Mucosa of stomach (tissue), 1 donor: ENCODE measurements around the gene HDGFL2.
"Not testable (repeated sequence)": the region's sequence is repeated elsewhere in the genome, so short reads cannot be mapped to it uniquely, and the experiment has no call there.

Experiments
- H3K27me3 ChIP-seq: one replicate; pipeline ENCODE4 v1.7.0; 2013; ENCODE audit warnings: mild to moderate bottlenecking, low read length; ENCODE audit not compliant: control insufficient read depth, insufficient read depth
- H3K36me3 ChIP-seq: one replicate; pipeline ENCODE4 v1.7.0; 2013; ENCODE audit warnings: low read length; ENCODE audit not compliant: control insufficient read depth, insufficient read depth
- H3K4me1 ChIP-seq: one replicate; pipeline ENCODE4 v1.7.0; 2013; ENCODE audit warnings: mild to moderate bottlenecking, low read length; ENCODE audit not compliant: control insufficient read depth, insufficient read depth
- H3K4me3 ChIP-seq: one replicate; pipeline ENCODE4 v1.7.0; 2013; ENCODE audit warnings: low read length
- H3K9ac ChIP-seq: one replicate; pipeline ENCODE4 v1.7.0; 2013; ENCODE audit warnings: mild to moderate bottlenecking, low read length, moderate library complexity
- H3K9me3 ChIP-seq: one replicate; pipeline ENCODE4 v1.7.0; 2013; ENCODE audit warnings: mild to moderate bottlenecking, low read length, moderate library complexity; ENCODE audit not compliant: control insufficient read depth
- donor health status: Pancreatic carcinoma.

The HDGFL2 gene

GRCh38 chr19:4539169-4539692, 67.1 kb downstream of the HDGFL2 start:
- peak overlapping the region; percentile 81 for H3K4me3 ChIP-seq
- no peaks in the 10 kb centered on the region for H3K36me3 ChIP-seq
- no peaks in the 10 kb centered on the region for H3K9me3 ChIP-seq
- peaks cover 31% of the 10 kb centered on the region for H3K4me1 ChIP-seq
- H3K9ac ChIP-seq, result peak overlapping the region; percentile 76
- peaks cover 4% of the 10 kb centered on the region for H3K27me3 ChIP-seq

DNA sequence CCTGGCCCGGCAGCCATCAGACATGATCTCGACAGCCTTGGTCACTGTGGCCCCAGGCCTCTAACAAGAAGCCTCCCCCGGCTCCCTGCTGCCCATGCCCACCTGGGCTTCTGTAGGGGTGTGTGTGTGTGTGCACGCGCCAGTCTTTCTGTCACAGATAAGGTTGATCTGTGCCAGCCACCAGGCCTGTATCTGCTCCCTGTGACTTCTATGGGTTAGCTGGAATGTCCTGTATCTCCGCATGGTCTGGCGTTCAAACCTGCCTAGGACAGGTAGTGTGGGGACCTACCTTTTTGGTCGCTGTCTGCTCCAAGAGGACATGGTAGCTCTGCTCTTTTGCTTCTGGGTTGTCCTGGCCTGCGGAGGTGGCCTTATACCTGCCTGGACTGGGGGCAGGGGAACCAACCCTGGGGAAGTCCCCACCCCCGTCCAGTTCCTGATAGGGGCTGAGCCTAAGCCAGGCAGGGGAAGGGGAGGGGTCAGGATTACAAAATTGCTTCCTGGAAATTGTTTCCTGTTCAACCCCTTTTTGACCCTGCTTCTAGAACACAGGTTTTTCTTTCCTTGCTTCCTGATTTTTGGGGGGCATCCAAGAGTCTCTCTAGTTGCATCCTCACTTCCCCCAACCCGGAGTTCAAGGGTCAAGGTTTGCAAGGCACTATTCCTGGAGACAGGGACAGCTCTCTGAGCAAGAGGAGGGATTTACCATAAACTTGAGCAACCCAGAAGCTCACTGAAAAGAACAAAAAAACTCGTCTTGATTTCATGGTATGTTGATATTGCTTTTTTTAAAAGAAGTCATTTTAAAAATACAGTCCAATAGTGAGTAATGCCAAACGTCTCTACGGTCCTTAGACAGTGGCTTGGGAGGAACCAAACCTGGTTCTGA, 67.8 kb downstream of the HDGFL2 start, which contains the start of gene LRG1:
TSS of gene LRG1 (minus strand) at position 344 of the 889 bp plus-strand sequence. CDS start at position 321, 23 bp downstream.
- H3K9me3 ChIP-seq, result no peaks in the 10 kb centered on the region
- peaks cover 27% of the 10 kb centered on the region for H3K4me1 ChIP-seq
- peaks cover 4% of the 10 kb centered on the region for H3K27me3 ChIP-seq
- peak within 1 kb of the TSS; percentile 76 for H3K9ac ChIP-seq
- peak within 1 kb of the TSS; percentile 81 for H3K4me3 ChIP-seq
- H3K36me3 ChIP-seq, result no peaks in the 10 kb centered on the region

- H3K4me1 ChIP-seq, result peaks cover 17% of the 10 kb centered on the region
- no peak overlapping the region for H3K9ac ChIP-seq
- H3K27me3 ChIP-seq, result peaks cover 4% of the 10 kb centered on the region
- no peaks in the 10 kb centered on the region for H3K9me3 ChIP-seq
- H3K36me3 ChIP-seq, result no peaks in the 10 kb centered on the region
- H3K4me3 ChIP-seq, result no peak overlapping the region
These were observed 69.2 kb downstream of the HDGFL2 start for GRCh38 chr19:4541114-4541805.

- H3K36me3 ChIP-seq, H3K9me3 ChIP-seq, H3K4me3 ChIP-seq, H3K9ac ChIP-seq, H3K27me3 ChIP-seq: not testable (repeated sequence)
- H3K4me1 ChIP-seq, result peaks cover 17% of the 10 kb centered on the region
These were observed 69.7 kb downstream of the HDGFL2 start for GRCh38 chr19:4541806-4542145.

DNA sequence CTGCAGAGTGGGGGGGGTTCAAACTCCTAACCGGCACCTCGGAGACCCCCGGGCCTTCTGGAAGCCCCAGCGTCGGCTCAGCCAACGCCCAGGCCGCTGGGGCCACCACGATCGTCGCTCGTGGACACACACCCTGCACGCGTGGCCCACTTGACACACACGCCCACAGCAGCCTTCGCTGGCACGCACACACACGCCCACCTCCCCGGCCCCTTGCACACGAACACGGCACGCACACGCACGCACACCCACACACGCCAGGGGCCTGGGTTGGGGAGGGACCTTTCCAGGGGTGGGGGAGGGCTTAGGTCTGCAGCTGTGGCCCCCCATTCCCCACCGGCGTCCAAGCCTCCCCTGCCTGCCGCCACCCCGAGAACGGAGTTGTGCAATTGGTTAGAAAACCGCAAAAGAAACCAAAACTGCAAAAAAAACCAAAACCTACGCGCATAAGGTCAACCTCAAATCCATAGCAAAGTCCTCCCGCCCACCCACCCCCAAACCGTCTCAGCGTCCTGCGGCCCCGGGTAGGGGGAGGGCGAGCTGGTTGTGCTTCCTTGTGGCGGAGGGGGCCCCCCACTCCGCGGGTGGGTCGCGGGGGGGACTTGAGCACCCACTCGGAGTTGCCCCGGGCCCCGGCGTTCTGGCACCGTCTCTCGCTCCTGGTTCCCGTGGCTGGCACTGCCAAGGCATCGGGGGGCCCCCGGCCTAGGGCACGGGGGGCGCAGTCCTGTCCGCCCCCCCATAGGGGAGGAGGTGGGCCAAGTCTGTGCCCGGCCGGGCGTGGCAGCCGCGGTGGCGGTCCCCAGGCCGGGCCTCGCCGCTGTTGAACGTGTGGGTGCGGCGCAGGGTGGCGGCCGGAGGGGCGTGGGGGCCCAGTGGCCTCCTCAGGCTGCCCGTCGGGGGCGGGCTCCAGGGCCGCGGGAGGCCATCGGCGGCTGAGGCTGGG, 71.1 kb downstream of the HDGFL2 start:
- H3K4me3 ChIP-seq, result no peak overlapping the region
- H3K9me3 ChIP-seq, result no peaks in the 10 kb centered on the region
- H3K27me3 ChIP-seq, result no peaks in the 10 kb centered on the region
- peaks cover 17% of the 10 kb centered on the region for H3K4me1 ChIP-seq
- H3K36me3 ChIP-seq, result no peaks in the 10 kb centered on the region
- H3K9ac ChIP-seq, result no peak overlapping the region

- Histone ChIP-seq H3K9me3 (no peaks in the 10 kb centered on the region), H3K36me3 (no peaks in the 10 kb centered on the region), H3K27me3 (no peaks in the 10 kb centered on the region), H3K9ac (no peak overlapping the region), H3K4me3 (no peak overlapping the region), H3K4me1 (peaks cover 16% of the 10 kb centered on the region)
These were observed 71.9 kb downstream of the HDGFL2 start for GRCh38 chr19:4543842-4544647.

GRCh38 chr19:4547303-4548237, 75.5 kb downstream of the HDGFL2 start:
- Histone ChIP-seq H3K4me1 (peaks cover 5% of the 10 kb centered on the region), H3K4me3 (no peak overlapping the region), H3K9me3 (no peaks in the 10 kb centered on the region), H3K36me3 (no peaks in the 10 kb centered on the region), H3K9ac (no peak overlapping the region), H3K27me3 (no peaks in the 10 kb centered on the region)

DNA sequence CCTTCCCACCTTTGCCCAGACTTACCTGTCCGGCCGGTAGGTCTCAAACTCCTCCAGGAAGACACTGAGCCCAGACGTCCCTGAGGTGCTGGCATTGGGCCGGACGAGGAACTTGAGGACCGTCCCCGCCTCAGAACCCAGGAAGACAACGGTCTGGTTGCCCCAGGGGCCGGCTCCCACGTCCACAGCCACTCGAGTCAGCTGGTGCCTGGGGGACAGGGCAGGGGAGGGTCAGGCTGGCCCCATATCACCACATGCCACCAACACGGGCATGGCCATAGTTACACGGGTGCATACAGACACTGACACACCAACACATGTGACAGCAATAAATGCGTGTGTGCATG, 76.1 kb downstream of the HDGFL2 start:
- H3K9me3 ChIP-seq, result no peaks in the 10 kb centered on the region
- H3K4me3 ChIP-seq, result no peak overlapping the region
- no peaks in the 10 kb centered on the region for H3K27me3 ChIP-seq
- H3K4me1 ChIP-seq, result peaks cover 5% of the 10 kb centered on the region
- no peaks in the 10 kb centered on the region for H3K36me3 ChIP-seq
- no peak overlapping the region for H3K9ac ChIP-seq

DNA sequence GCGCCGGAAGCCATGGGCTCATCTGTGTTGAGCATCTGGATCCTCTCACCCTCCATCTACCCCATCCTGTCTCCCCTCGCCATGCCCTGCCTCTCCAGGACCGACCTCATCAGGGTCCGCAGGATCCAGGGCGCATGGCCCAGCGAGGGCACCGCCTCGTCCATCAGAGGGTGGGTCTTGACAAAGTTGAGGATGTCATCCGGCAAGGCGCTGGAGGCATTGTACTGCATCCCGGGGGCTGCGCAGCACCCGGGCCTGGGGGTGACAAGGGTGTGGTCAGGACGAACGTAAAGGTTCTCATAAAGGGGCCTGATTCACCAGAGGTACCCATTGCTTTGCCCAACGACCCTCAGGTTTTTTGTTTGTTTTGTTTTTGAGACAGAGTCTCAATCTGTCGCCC, 77.9 kb downstream of the HDGFL2 start:
- H3K9ac ChIP-seq, result no peak overlapping the region
- H3K36me3 ChIP-seq, result no peaks in the 10 kb centered on the region
- peaks cover 5% of the 10 kb centered on the region for H3K4me1 ChIP-seq
- H3K4me3 ChIP-seq, result no peak overlapping the region
- no peaks in the 10 kb centered on the region for H3K27me3 ChIP-seq
- H3K9me3 ChIP-seq, result no peaks in the 10 kb centered on the region

- H3K4me1 ChIP-seq, result peaks cover 5% of the 10 kb centered on the region
- H3K9me3 ChIP-seq, result no peaks in the 10 kb centered on the region
- no peak overlapping the region for H3K4me3 ChIP-seq
- H3K27me3 ChIP-seq, result no peaks in the 10 kb centered on the region
- H3K9ac ChIP-seq, result no peak overlapping the region
- H3K36me3 ChIP-seq, result no peaks in the 10 kb centered on the region
These were observed 78.5 kb downstream of the HDGFL2 start for GRCh38 chr19:4550479-4551050.
